H1 (cell line): ENCODE results near the gene FUT2. TPM values are rescaled to one million over a fixed set of nuclear protein-coding genes. Genes with fewer than 3 reads are reported as not detected.

Experiments
- ATF2 ChIP-seq: IDR thresholded peaks from 2 replicates; pipeline ENCODE4 v1.6.1; 2012; ENCODE audit warnings: low read length, inconsistent platforms
- BCL11A ChIP-seq, 2 experiments: IDR thresholded peaks; one replicate each; pipeline ENCODE4 v1.6.1; 2011; ENCODE audit warnings: low read depth in 2 of 2, low read length in 2 of 2, mild to moderate bottlenecking in 2 of 2
- E2F6 ChIP-seq: IDR thresholded peaks from 2 replicates; pipeline ENCODE4 v1.6.1; 2012; ENCODE audit warnings: inconsistent platforms
- JUND ChIP-seq: IDR thresholded peaks from 2 replicates; pipeline ENCODE4 v1.6.1; 2011; ENCODE audit warnings: mild to moderate bottlenecking, improper control_type of control experiment, low read length
- NANOG ChIP-seq: IDR thresholded peaks from 2 replicates; pipeline ENCODE4 v1.6.1; 2011; ENCODE audit warnings: low read length, low read depth, mild to moderate bottlenecking, inconsistent platforms; ENCODE audit not compliant: insufficient read depth, poor library complexity, severe bottlenecking
- PHF8 ChIP-seq: fragments of 200-600 bp; sonication (generic); conservative IDR thresholded peaks from 2 replicates; pipeline ENCODE4 v1.7.1; 2012; ENCODE audit warnings: low read depth, mild to moderate bottlenecking, inconsistent platforms, low read length, moderate library complexity
- POU5F1 ChIP-seq: IDR thresholded peaks from 2 replicates; pipeline ENCODE4 v1.6.1; 2011; ENCODE audit warnings: low read depth, mild to moderate bottlenecking, low read length, moderate library complexity
- YY1 ChIP-seq: IDR thresholded peaks from 2 replicates; pipeline ENCODE4 v1.6.1; 2011; ENCODE audit warnings: low read depth, mild to moderate bottlenecking, low read length
- polyA plus RNA-seq, 7 experiments: library from polyadenylated mRNA; depleted of rRNA in 3 of 7; stranded (reverse) in 5 of 7; unstranded in 2 of 7; fragments of >200 nt in 5 of 7; fragments of 200-250 nt in 2 of 7; gene quantifications; 1 replicate in 5 of 7; 2 replicates in 1 of 7; 4 replicates in 1 of 7; pipeline versions ENCODE4 v1.2.1 to v1.2.3, GENCODE V29; 2011 to 2013; ENCODE audit warnings: missing spikeins in 2 of 7, mixed read lengths in 2 of 7
- total RNA-seq: library from RNA; stranded (reverse); fragmentation: NEBNext Ultra II Directional; extraction: Animal tissue kit (Norgen Biotek cat#: 25700); gene quantifications from 2 replicates; pipeline ENCODE4 v1.2.1, GENCODE V29; 2021

The FUT2 gene
- total and polyA plus RNA-seq, 2 of the 8 experiments (the other 6 are each of a cell fraction or from before 2014, with no cell fraction given) = 5.0 to 5.6 TPM

DNA sequence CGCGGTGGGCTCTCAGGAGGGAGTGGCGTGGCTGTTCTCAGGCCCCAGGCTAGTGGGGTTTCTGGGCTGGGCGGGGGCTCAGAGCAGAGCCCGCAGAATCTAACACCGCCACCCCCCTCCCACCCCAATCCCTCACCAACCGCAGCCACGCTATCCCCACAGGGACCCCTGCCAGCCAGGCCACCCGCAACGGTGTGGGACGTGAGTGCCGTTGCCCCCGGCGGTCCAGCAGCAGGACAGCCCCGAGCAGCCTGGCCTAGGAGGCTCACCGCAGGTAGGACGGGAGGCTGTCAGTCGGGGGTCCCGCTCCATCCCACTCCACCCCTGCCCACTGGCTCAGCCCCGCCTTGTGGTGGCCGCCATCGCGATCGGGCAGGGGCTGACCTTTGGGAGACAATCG lies 22.8 kb upstream of the FUT2 start, which contains the start of gene NTN5 (continued):
- TF ChIP-seq PHF8 (no peak), BCL11A (IDR thresholded peaks at IDR 0.05; ENCODE audit: low read depth in 2 of 2, low read length in 2 of 2) (no peak), E2F6 (no peak), JUND (no peak), NANOG (no peak), YY1 (no peak), ATF2 (no peak), POU5F1 (no peak)
